GM10266 (cell line): ENCODE results near the gene SPECC1L.

Experiments used
- DNase-seq: peaks from one replicate; pipeline ENCODE4 v3.0.0; 2012; ENCODE audit errors: extremely low spot score
- TF ChIP-seq, protein P1 (sequence below): IDR thresholded peaks from 2 replicates; pipeline ENCODE4 v1.5.1; 2012; ENCODE audit warnings: mild to moderate bottlenecking, low read depth; ENCODE audit not compliant: control insufficient read depth, insufficient read depth; ENCODE audit errors: missing control alignments

The SPECC1L gene

GRCh38 chr22:24431309-24432034 lies 160.8 kb downstream of the SPECC1L start:
- no peak for DNase-seq
- TF ChIP-seq, protein P1, sequence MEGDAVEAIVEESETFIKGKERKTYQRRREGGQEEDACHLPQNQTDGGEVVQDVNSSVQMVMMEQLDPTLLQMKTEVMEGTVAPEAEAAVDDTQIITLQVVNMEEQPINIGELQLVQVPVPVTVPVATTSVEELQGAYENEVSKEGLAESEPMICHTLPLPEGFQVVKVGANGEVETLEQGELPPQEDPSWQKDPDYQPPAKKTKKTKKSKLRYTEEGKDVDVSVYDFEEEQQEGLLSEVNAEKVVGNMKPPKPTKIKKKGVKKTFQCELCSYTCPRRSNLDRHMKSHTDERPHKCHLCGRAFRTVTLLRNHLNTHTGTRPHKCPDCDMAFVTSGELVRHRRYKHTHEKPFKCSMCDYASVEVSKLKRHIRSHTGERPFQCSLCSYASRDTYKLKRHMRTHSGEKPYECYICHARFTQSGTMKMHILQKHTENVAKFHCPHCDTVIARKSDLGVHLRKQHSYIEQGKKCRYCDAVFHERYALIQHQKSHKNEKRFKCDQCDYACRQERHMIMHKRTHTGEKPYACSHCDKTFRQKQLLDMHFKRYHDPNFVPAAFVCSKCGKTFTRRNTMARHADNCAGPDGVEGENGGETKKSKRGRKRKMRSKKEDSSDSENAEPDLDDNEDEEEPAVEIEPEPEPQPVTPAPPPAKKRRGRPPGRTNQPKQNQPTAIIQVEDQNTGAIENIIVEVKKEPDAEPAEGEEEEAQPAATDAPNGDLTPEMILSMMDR = no peak

DNA sequence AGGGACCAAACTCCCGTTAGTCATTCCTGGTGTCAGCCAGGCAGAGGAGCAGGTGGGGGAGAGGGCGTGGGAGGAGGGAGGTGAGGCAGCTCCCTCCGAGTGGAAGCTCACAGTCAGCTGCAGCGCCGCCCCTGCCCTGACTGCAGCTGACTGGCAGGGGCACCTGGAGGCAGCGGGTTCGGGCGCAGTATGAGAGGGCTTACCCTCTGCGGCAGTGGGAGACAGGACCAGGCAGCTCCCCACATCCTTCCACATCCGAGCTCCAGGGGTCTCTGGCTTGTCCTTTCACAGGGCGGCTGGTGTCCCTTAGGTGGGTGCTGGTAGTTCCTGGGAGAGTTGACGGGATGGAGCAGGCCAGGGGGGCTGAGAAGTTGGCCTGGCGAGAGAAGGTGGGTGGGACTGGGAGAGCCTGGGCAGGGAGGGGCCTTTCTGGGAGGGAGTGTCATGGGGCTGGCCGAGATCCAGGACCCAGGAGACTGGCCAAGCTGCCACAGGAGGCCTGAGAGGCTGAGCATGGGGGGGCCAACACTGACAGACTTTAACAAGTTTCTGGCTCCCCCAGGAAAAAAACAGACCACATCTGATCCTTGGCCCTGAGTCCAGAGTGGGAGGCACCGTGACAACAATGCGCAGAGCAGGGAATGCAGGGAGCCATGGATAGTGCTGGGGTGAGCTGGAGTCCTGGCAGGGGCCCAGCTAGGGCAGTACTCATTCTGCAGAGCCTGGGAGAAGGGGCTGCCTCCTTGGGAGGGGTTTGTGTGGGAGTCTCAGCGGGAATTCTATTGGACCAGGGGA lies 161.6 kb downstream of the SPECC1L start:
- no peak for DNase-seq
- TF ChIP-seq, protein P1 = no peak

DNA sequence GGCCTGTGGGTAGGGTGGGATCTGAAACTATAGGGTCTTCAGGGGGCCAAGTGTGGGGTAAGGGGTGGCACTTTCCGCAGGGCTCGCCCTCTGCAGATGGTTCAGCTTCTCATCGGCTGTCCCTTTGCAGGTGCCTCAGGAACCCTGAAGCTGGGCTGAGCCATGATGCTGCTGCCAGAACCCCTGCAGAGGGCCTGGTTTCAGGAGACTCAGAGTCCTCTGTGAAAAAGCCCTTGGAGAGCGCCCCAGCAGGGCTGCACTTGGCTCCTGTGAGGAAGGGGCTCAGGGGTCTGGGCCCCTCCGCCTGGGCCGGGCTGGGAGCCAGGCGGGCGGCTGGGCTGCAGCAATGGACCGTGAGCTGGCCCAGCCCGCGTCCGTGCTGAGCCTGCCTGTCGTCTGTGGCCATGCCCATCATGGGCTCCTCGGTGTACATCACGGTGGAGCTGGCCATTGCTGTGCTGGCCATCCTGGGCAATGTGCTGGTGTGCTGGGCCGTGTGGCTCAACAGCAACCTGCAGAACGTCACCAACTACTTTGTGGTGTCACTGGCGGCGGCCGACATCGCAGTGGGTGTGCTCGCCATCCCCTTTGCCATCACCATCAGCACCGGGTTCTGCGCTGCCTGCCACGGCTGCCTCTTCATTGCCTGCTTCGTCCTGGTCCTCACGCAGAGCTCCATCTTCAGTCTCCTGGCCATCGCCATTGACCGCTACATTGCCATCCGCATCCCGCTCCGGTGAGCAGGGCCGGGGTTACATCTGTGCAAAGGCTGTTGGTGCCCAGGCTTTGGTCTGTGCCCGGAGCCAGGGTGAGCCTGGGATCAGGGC lies 162.6 kb downstream of the SPECC1L start:
- TF ChIP-seq, protein P1 = no peak

DNA sequence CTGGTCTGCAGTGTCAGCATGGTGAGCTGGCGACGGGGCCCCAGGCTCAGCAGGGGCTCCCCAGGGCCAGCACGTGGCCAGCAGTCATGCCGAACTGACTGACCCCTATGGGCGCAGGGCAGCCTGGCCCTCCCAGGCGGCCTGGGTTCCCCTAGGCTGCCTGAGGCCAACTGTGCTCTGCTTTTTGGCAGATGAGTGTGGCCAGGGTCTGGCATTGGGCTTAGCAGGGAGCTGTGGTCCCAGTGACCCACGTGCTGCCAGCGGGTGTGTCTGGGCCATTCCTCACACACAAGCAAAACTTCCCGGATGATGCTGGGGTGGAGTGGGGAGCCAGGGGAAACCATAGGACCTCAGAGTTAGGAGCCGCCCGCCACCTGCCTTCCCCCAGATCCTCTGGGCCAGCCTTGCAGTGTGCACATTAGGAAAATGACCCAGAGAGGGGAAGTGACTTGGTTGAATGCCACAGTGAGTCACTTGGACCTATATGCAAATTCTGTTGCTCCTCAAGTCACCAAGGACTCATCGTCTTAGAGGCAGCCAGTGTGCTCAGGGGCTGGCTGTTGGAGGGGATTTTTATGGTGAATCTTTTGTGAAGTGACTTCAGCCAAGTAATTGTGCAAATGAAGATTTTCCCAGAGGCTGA lies 163.3 kb downstream of the SPECC1L start:
- peak; percentile 91 for DNase-seq

More for the DNA sequence above, 162.6 kb downstream of the SPECC1L start:
- DNase-seq = no peak

GRCh38 chr22:24434471-24435322 lies 164.1 kb downstream of the SPECC1L start:
- DNase-seq = peak; percentile 90
- TF ChIP-seq, protein P1 = no peak

More for the DNA sequence above, 163.3 kb downstream of the SPECC1L start:
- TF ChIP-seq, protein P1 = no peak

- TF ChIP-seq, protein P1 = no peak
- no peak for DNase-seq
These were observed 164.7 kb downstream of the SPECC1L start for GRCh38 chr22:24435323-24435645.
